ENCODE measurements around the gene CWH43.
"Not testable (repeated sequence)": the region's sequence is repeated elsewhere in the genome, so short reads cannot be mapped to it uniquely, and the experiment has no call there.

The CWH43 gene

GRCh38 chr4:48985976-48986653 lies at the start of gene CWH43:
TSS of gene CWH43 (plus strand) at chr4:48986275. CDS start at chr4:48986430, 155 bp downstream.
- DNase-seq (ENCODE audit: extremely low read depth in 1 of 2, low read depth in 1 of 2), result no peak

GRCh38 chr4:48937033-48937432 lies 49.0 kb upstream of the CWH43 start:
- DNase-seq (ENCODE audit: extremely low read depth in 1 of 2, low read depth in 1 of 2), result no peak

- no peak for DNase-seq (ENCODE audit: extremely low read depth in 1 of 2, low read depth in 1 of 2)
Observed at GRCh38 chr4:48938831-48939230, 47.2 kb upstream of the CWH43 start.

GRCh38 chr4:48939785-48940184 lies 46.3 kb upstream of the CWH43 start:
- DNase-seq (ENCODE audit: extremely low read depth in 1 of 2, low read depth in 1 of 2), result no peak

GRCh38 chr4:48943387-48943786 lies 42.7 kb upstream of the CWH43 start:
- DNase-seq (ENCODE audit: extremely low read depth in 1 of 2, low read depth in 1 of 2), result no peak

- no peak for DNase-seq (ENCODE audit: extremely low read depth in 1 of 2, low read depth in 1 of 2)
Observed at GRCh38 chr4:48944252-48944651, 41.8 kb upstream of the CWH43 start.

GRCh38 chr4:48944756-48945241 lies 41.3 kb upstream of the CWH43 start:
- peak in 1 of 2 donors; percentile 45 for DNase-seq (ENCODE audit: extremely low read depth in 1 of 2, low read depth in 1 of 2)

GRCh38 chr4:48945981-48946380 lies 40.1 kb upstream of the CWH43 start:
- no peak for DNase-seq (ENCODE audit: extremely low read depth in 1 of 2, low read depth in 1 of 2)

- no peak for DNase-seq (ENCODE audit: extremely low read depth in 1 of 2, low read depth in 1 of 2)
Observed at GRCh38 chr4:48947731-48948130, 38.3 kb upstream of the CWH43 start.

GRCh38 chr4:48949086-48949485 lies 37.0 kb upstream of the CWH43 start:
- no peak for DNase-seq (ENCODE audit: extremely low read depth in 1 of 2, low read depth in 1 of 2)

- no peak for DNase-seq (ENCODE audit: extremely low read depth in 1 of 2, low read depth in 1 of 2)
Observed at GRCh38 chr4:48949518-48950219, 36.4 kb upstream of the CWH43 start.

- DNase-seq (ENCODE audit: extremely low read depth in 1 of 2, low read depth in 1 of 2), result no peak
Observed at GRCh38 chr4:48954314-48954713, 31.8 kb upstream of the CWH43 start.

- not testable (repeated sequence) for DNase-seq (ENCODE audit: extremely low read depth in 1 of 2, low read depth in 1 of 2)
Observed at GRCh38 chr4:48957366-48957765, 28.7 kb upstream of the CWH43 start.

GRCh38 chr4:48958582-48958981 lies 27.5 kb upstream of the CWH43 start:
- DNase-seq (ENCODE audit: extremely low read depth in 1 of 2, low read depth in 1 of 2), result no peak

- DNase-seq (ENCODE audit: extremely low read depth in 1 of 2, low read depth in 1 of 2), result no peak
Observed at GRCh38 chr4:48960988-48961635, 25.0 kb upstream of the CWH43 start.

GRCh38 chr4:48962636-48963035 lies 23.4 kb upstream of the CWH43 start:
- no peak for DNase-seq (ENCODE audit: extremely low read depth in 1 of 2, low read depth in 1 of 2)

GRCh38 chr4:48963042-48963679 lies 22.9 kb upstream of the CWH43 start:
- DNase-seq (ENCODE audit: extremely low read depth in 1 of 2, low read depth in 1 of 2), result peak in 1 of 2 donors; percentile 61

GRCh38 chr4:48967101-48967500 lies 19.0 kb upstream of the CWH43 start:
- no peak for DNase-seq (ENCODE audit: extremely low read depth in 1 of 2, low read depth in 1 of 2)

GRCh38 chr4:48967631-48968030 lies 18.4 kb upstream of the CWH43 start:
- DNase-seq (ENCODE audit: extremely low read depth in 1 of 2, low read depth in 1 of 2), result no peak

- DNase-seq (ENCODE audit: extremely low read depth in 1 of 2, low read depth in 1 of 2), result no peak
Observed at GRCh38 chr4:48968814-48969213, 17.3 kb upstream of the CWH43 start.

GRCh38 chr4:48970471-48970921 lies 15.6 kb upstream of the CWH43 start:
- no peak for DNase-seq (ENCODE audit: extremely low read depth in 1 of 2, low read depth in 1 of 2)
